HCT116 (cell line): ENCODE results near the gene MYLK2.

Experiments used
- CTCF ChIP-seq, 3 experiments: fragments of 200-600 bp in 1 of 3; sonication (generic) in 1 of 3; IDR thresholded peaks in 2 of 3; conservative IDR thresholded peaks in 1 of 3; 2 replicates each; pipeline ENCODE4 v1.5.1; 2012 to 2017; ENCODE audit warnings: low read depth in 2 of 3, low read length in 2 of 3, antibody characterized with exemption in 1 of 3, borderline replicate concordance in 1 of 3, control low read depth in 1 of 3, mild to moderate bottlenecking in 1 of 3, mixed read lengths in 1 of 3, mixed run types in 1 of 3, moderate library complexity in 1 of 3; ENCODE audit not compliant: insufficient read depth in 1 of 3
- POLR2A ChIP-seq: IDR thresholded peaks from 2 replicates; pipeline ENCODE4 v1.7.0; 2011; ENCODE audit warnings: borderline replicate concordance; ENCODE audit not compliant: insufficient read depth, insufficient read length; ENCODE audit errors: extremely low read depth
- POLR2AphosphoS5 ChIP-seq: IDR thresholded peaks from 2 replicates; pipeline ENCODE4 v1.6.1; 2011; ENCODE audit warnings: mild to moderate bottlenecking, low read depth, low read length, moderate library complexity
- YY1 ChIP-seq: IDR thresholded peaks from 2 replicates; pipeline ENCODE4 v1.6.1; 2011; ENCODE audit warnings: low read length, low read depth, moderate library complexity, mild to moderate bottlenecking; ENCODE audit not compliant: insufficient replicate concordance; ENCODE audit errors: extremely low read depth
- ZFX ChIP-seq: fragments of 450-650 bp; IDR thresholded peaks from 2 replicates; pipeline ENCODE4 v1.6.1; 2017

- TF ChIP-seq CTCF (IDR thresholded peaks at IDR 0.05 in 2 of 3, conservative IDR thresholded peaks at IDR 0.05 in 1 of 3; ENCODE audit: borderline replicate concordance in 1 of 3, insufficient read depth in 1 of 3, low read depth in 2 of 3, low read length in 2 of 3) (no peak), POLR2A (no peak), POLR2AphosphoS5 (no peak), ZFX (no peak), YY1 (no peak)
These were observed 17.6 kb upstream of the MYLK2 start for GRCh38 chr20:31801508-31801907.
